Stimulated activated CD4-positive, alpha-beta T cell treated with anti-CD3 and anti-CD28 coated beads, Interleukin-4, amount 100 ng/mL, for 24 hours (primary cell): ENCODE results near the gene ZDHHC18.
"Not testable (repeated sequence)": the region's sequence is repeated elsewhere in the genome, so short reads cannot be mapped to it uniquely, and the experiment has no call there.

Source experiments
- DNase-seq: peaks from one replicate; pipeline ENCODE4 v3.0.0-alpha.2; 2020

ZDHHC18 gene

DNA sequence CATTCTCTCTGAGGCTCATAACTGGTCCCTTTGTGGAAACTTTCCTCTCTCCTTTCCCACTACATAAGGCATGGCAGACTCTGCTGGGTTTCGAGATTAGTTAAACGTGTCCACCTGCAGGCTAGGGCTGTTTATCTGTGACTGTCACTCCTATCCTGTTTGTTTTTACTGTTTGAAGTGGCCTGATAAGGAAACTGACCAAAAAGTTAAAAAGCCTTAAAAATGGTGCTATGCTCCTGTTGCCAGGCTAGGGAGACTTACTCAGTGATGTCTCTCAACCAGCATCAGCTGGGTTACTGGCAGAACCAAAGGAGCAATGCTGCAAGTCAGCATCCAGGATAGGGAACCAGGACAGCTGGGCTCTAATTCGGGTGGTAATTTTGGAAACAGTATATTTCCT lies 34.9 kb upstream of the ZDHHC18 start:
- no peak for DNase-seq

DNA sequence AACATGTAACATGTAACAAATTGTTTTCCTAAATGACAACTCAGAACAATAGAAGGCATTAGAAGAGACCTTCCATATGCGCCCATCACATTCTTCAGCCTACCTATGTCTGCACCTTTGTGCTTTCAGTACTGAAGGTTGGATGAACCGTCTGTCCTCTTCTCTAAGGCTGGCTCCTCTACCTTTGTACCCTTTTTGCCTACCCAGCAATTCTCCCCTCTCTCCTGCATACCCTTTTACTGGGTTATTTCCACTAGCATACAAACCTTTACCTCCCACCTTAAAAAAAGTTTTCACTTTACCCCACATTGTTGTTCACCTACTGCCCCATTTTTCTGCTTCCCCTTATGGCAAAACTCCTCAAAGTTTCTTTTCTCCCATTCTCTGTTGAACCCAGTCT lies 33.6 kb upstream of the ZDHHC18 start:
- DNase-seq = no peak

DNA sequence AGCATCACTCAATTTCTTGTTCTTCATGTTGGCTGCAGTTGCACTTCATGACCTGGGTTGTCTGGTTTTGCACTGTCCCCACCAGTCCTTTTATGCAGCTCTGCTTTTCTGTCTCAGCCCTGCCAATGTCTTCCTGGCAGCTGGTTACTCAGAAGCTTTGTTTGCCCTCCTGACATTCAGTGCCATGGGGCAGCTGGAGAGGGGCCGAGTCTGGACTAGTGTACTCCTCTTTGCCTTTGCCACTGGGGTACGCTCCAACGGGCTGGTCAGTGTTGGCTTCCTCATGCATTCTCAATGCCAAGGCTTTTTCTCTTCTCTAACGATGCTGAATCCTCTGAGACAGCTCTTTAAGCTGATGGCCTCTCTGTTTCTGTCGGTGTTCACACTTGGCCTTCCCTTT lies 32.1 kb upstream of the ZDHHC18 start:
- no peak for DNase-seq

DNA sequence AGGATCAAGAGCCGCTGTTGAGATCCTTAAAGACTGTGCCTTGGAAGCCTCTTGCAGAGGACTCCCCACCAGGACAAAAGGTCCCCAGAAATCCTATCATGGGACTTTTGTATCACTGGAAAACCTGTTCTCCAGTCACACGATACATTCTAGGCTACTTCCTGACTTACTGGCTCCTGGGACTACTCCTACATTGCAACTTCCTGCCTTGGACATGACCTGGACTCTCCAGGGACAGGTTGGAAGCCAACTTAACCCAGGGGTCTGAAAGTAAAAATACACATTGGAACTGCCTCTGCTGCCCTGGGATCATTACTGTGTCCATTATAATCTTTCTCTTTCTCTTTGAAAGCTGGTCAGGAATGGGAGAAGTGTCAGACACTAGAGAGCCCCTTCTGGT lies 28.9 kb upstream of the ZDHHC18 start:
- DNase-seq = no peak

DNA sequence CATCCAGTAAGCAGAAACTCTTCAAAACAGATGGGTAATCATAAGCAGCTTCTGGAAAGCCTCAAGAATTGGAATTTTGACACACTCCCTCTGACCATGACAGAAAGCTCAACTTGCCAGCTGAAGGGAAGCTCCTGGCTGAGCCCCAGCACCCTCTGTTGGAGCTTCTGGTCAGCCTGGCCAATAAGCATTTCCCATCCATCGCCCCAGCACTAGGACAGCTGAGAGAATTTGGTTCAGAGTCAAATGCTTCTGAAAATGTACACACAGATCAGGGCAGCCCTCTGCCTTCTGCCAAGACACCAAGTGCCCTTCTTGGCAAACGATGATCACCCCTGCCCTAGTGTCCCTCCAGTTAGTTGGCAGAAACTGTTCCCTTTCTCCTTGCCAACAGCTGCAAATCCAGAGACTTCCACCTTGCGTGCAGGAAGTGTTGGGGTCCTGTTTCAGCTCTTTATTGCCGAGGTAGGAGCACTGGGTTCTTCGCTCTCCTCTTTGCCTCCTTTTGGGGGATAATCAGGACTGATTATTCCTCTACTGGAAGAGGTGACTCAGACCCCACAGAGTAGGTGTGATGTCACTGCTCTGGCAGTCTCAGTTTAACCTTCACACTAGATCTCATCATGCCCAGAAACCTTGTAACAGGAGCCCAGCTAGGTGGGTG lies 26.9 kb upstream of the ZDHHC18 start:
- peak; percentile 22 for DNase-seq

DNA sequence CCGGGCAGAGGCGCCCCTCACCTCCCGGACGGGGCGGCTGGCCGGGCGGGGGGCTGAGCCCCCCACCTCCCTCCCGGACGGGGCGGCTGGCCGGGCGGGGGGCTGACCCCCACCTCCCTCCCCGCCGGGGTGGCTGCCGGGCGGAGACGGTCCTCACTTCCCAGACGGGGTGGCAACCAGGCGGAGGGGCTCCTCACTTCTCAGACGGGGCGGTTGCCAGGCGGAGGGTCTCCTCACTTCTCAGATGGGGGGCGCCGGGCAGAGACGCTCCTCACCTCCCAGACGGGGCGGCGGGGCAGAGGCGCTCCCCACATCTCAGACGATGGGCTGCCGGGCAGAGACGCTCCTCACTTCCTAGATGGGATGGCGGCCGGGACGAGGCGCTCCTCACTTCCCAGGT lies 22.6 kb upstream of the ZDHHC18 start:
- not testable (repeated sequence) for DNase-seq

DNA sequence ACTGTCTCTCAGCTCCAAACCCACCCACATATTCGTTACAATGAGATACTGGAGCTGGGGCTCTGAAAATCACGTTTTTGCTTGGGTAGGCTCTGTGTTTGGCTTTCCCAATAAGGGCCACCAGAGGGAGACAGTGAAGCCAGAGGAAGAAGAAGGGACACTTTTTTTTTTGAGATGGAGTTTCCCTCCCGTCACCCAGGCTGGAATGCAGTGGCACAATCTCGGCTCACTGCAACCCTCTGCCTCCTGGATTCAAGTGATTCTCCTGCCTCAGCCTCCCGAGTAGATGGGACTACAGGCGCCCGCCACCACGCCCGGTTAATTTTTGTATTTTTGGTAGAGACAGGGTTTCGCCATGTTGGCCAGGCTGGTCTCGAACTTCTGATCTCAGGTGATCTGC lies 16.4 kb upstream of the ZDHHC18 start:
- DNase-seq = peak; percentile 84

DNA sequence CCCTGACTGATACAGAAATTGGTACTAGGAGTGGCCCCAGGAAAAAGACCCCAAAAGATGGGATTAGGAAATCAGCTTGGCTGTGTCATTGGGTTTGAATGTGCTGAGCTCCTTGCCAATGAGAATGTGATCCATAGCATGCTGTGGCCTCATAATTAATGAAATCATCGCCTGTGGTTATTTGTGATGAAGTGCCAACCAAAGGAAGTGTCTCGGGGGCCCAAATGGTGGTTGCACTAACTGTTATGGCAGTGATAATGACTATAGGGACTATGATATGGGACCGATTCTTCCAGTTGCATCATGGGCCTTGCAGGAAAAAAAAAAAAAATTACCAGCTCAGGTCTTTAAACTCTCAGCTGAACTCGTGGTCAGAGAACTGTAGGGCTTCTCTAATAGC lies 15.4 kb upstream of the ZDHHC18 start:
- DNase-seq = no peak

DNA sequence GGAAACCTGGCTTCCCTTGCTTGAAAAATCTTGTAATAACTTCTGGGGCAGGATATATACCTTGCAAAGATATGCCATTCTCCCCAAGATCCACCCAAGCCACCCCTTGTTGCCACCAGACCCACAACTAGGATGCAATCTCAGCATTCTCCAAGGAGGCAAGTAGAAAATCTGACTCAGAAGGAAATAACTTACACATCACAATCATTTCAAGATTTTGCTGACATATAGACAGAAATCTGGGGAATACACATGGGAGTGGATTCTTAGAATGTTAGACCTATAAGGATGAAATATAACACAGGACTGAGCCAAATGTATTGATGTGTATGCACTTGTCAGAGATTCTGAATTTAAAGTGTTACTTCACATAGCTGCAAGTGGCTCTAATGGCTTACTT lies 14.8 kb upstream of the ZDHHC18 start:
- DNase-seq = no peak

DNA sequence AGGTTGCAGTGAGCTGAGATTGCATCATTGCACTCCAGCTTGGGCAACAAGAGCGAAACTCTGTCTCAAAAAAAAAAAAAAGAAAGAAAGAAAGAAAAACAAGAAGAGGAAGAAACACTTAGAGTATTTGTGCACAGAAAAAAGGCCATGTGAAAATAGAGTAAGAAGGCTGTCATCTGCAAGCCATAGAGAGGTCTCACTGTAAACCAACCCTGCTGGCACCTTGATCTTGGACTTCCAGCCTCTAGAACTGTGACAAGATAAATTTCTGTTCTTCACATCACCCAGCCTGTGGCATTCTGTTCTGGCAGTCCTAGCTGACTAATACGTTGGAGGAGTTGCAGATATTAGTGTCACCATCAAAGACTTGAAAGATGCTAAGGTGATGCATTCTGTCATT lies 12.1 kb upstream of the ZDHHC18 start:
- no peak for DNase-seq

DNA sequence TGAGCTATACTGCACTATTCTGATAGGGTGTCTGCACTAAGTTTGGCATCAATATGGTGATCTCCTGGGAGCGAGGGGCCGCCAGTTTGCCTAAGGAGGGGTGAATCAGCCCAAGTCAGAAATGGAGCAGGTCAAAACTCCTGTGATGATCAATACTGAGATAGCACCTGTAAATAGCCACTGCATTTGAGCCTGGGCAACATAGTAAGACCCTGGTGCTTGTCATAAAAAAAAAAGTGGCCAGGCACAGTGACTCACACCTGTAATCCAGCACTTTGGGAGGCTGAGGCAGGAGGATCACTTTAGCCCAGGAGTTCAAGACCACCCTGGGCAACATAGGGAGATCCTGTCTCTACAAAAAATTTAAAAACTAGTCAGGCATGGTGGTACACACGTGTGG lies 11.6 kb upstream of the ZDHHC18 start:
- no peak for DNase-seq

DNA sequence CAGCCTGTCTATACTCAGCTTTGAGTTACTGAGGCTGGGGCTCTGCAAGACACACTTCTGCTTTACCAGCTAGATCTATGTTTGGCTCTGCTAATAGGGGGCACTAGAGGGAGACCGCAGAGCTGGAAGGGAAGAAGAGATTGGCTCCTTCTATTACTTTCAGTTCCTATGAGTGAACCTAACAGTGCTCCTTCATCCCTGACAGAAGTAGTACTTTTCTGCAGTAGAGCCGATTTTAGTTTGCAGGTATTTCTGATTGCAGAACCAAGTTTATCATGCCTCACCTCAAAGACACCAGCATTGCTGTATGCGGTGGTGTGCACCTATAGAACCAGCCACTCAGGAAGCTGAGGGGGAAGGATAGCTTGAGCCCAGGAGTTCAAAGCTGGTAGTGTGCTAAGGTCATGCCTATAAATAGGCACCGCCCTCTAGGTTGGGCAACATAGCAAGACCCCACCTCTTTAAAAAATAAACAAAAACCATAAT lies 5.7 kb upstream of the ZDHHC18 start:
- no peak for DNase-seq

DNA sequence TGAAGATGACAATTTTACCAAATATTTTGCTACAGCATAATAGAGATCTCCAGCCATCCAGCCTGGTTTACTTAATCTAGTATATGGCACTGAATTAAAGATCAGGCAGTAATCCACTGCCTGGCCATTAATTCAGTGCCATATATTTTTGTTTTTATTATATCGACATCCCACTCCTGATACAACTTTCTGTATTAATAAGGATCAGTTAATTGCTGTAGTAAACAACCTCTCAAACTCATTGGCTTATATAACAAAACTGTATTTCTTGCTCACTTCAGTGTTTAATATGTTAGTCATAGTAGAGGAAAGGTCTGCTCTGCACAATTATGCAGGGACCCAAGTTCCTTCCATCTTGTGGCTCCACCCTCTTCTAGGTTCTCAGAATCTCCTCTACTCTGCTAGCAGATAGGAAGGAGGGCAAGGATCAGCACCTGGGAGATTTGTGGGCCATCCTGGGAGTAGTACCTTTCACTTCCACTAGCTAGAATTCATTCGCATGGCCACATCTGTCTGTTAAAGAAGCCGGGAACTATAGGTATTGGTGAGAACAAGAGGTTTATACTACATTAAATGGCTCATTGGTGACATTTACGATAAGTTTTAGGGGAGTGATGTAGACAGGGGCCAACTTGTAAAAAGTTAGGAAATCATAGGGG lies 3.6 kb upstream of the ZDHHC18 start:
- no peak for DNase-seq

DNA sequence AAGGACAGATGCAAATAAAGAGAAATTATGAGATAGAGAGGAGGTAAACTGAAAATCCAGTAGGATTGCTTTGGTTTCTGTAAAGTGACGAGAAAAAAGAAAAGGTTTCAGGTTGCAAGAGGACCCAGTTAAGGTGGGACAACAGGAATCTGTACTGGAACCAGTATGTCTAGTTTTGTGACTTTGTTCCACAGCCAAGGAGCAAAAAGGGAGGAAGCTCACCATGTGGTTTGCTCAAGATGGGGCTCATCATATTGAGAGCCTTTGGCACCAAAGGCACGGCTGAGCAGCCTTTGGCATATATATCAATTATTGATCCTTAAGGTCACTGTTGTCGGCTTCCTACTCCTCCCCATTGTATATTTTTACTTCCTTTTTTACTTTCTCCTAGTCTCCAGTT lies 1.8 kb upstream of the ZDHHC18 start:
- no peak for DNase-seq

DNA sequence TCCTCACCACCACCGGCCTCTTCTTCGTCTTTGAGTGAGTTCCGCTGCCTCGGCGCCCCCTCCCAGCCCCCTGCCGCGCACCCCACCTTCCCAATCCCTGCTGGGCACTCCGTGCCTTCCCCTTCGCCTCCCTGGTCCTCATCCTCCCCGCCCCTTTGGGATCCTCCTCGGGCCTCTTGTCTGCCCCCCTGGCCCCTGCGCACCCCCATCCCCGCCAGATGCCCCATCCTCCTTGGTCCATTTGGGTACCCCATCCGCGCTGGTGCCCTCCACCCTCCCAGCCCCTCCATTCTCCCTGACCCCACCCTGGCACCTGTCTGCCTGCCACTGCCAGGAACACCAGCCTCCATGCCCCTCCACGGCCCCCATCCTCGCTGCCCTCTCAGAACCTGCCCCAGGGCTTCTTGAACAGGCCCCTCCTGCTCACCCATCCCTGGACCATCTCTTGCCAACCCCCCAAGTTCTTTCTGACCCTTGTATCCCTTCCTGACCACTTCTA lies 667 bp downstream of the ZDHHC18 start:
- DNase-seq = no peak

DNA sequence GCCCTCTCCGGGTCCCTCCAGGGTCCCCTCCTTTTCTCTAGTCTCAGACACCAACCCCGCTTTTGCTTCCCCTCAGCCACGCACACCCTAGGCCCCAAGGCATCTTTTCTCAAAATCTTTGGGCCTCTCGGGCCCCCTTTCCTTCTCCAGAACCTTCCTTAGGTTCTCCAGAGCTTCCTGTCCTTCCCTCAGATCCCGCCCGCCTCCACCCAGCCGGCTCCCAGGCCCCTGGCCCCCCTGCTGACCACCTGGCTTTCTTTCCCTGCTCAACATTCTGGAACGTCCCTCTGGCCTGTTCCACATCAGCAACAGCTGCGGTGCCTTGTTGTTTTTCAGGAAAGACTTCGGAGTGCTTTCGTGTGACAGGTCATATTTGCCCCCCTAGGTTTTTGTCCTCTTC lies 1.2 kb downstream of the ZDHHC18 start:
- DNase-seq = no peak

DNA sequence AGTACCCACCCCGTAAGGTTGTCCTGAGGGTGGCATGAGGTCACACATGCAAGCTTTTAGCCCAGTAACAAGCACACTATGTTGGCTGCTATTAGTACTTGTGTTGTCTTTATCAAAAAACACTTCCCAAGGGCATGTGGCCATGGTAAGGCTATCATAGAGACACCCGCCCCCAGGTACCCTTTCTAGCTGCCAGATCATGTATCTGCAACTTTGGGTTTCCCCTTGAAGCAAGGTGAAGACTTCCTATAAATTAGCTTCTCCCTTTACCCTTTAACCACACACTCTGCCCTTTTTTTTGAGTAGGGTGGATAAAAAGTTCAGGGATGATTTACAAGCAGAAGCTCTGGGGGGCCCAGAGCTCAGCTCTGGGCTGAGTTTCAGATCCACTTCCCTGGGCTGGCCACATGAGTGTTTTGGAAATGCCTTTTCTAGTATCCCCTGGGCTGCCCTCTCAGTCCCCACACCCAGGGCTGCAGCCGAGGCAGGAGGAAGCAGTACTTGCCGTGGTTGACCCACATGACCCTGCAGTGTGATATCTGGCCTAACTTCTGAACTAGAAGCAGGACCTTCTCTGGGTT lies 2.0 kb downstream of the ZDHHC18 start:
- DNase-seq = peak; percentile 53

DNA sequence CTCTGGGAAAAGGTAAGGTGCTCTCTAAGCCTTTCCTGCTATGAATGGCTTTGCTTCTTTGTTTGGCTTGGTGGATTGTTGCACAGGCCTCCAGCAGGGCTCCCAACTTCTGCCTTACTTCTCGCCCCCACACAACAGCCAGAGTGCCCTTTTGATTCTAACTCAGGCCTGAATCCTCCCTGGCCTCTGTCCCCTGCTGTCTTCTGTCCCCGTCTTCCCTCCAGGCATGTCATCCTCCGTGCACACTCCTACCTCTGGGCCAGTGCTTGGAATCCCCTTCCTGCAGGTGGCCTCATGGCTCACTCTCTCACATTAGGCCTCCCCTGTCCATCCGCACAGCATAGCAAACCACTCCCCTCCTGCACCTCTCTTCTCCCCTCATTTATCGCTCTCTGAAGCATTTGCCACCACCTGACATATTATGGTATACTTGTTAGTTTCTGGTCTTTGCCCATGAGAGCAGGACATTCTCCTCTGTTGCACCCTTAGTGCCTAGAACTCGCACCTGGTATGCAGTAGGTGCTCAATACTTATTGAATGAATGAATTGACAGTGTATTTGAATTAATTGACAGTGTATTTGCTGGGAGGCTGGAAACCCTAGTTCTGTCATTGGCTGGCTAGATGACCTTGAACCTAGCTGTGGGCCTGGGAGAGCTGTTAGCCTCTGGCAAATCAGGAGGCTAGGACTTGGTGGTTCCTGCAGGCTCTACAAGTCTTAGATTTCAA lies 2.9 kb downstream of the ZDHHC18 start:
- no peak for DNase-seq

DNA sequence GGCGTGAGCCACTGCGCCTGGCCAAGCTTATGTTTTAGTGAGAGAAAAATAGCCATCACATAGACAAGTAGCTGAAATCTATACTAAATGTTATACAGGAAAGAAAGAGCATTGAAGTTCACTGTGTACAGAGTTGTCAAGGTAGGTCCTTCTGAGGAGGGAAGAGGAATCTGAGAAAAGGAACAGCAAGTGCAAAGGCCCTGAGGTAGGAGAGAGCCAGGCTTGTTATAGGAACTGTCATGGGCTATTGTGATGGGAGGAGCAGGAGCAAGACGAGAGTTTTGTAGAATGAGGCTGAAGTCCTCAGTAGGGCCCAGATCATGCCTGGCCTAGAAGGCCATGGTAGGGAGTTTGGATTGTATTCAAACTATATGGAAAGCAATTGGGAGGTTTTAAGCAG lies 4.6 kb downstream of the ZDHHC18 start:
- no peak for DNase-seq

DNA sequence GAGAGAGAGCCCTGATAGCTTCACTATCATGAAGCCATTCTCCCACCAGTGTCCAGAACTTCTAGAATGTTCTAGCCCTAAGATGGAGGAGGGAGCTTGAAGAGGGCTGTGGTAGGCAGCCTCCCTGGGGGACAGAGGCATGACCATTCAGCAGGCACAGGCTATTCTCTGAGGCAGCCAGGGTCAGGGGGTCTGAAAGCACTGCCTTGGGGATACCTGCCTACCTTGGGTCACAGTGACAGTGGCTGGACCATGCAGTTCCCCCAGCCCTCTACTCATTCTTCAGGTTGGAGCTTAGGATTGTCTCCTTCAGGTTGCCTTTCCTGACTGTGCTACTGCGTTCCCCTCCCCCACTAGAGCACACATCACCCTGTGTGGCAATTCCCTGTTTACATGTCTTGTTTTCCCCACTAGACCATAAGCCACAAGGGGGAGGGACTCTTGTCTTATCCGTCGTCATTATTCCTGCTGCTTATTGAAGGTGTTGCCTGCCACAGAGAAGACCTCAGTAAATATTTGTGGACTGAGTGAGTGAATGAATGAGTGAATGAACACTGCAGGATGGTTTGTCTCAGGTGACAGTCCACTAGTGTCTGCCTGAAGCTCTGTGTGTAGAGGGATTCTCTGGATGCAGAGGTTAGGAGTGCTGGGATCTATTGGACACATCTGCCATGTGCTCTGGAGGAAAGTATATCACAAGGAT lies 5.2 kb downstream of the ZDHHC18 start:
- DNase-seq = no peak

DNA sequence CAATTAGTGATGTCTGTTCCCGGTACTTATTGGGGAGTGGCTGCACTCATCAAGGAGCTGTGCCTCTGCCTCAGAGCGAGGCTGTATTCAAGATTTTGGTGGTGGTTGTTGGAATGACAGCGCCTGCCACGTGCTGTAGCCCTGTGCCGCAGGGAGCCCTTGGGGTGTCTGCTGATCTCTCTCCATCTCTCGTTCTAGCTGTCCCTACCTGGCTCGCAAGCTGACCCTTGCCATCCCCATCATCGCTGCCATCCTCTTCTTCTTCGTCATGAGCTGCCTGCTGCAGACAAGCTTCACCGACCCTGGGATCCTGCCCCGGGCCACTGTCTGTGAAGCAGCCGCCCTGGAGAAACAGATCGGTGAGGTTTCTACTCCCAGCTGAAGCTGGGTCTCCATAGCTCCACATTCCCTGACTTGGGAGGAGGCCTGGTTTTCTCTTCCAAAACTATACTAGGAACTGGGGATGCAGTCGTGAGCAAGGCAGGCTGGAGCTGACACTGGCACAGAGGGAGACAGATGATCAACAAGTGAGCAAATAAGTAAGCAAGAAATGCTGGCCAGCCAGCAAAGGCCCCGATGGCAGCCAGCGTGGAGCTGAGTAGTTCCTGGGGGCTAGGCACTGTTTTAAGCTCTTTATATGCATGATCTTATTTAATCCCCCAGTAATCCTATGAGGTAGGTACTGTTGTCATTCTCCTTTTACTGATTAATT lies 5.9 kb downstream of the ZDHHC18 start:
- DNase-seq = no peak
